Head of caudate nucleus (tissue), 42 donors: ENCODE results near the gene TLK2.

Experiments
- DNase-seq, 42 donors: peaks; one replicate each; pipeline versions ENCODE4 v3.0.0 to v3.0.0-alpha.2; 2020 to 2021; ENCODE audit warnings: mixed read lengths in 7 of 42
- intact Hi-C: fragments of 100-400 bp; cut with DNase I; formaldehyde crosslinking; loops from one replicate; pipeline ENCODE4 v1.15.0; 2022

The TLK2 gene

DNA sequence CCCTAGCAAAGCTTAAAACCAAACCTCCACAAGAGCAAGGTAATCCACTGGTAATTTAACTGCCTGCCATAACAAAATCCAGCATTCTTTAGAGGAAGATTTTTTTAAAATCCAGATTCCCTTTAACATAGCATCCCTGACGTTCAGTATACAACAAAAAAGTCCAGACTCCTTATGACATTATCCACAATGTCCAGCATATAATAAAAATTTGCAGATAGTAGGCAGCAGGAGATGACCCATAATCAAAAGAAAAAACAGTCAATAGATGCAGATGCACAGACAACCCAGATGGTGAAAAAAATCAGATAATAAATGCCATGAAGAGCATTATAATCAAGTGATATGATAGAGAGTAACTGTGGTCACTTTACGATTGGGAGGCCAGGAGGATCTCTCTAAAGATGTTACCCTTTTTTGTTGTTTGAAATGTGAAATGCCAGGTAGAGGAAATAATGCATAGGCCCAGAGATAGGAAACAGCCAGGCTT lies 182.0 kb downstream of the TLK2 start:
- no peak for DNase-seq

DNA sequence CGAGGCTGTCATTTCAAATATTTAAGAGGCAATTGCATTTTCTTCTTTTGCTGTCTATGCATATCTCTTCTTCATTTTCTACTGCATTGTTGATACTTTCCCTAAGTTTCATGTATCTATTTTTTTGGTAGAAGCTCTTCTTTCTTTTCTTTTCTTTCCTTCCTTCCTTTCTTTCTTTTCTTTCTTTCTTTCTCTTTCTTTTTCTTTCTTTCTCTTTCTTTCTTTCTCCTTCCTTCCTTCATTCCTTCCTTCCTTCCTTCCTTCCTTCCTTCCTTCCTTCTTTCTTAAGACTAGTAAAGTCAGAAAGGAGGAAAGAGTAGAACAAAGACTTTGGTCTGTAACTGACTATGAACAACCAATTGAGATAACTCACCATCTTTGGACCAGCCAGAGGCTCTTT lies 182.7 kb downstream of the TLK2 start:
- no peak for DNase-seq
- intact Hi-C loops = no loop called here

More for the DNA sequence above, 182.0 kb downstream of the TLK2 start:
- intact Hi-C loops = no loop called here

DNA sequence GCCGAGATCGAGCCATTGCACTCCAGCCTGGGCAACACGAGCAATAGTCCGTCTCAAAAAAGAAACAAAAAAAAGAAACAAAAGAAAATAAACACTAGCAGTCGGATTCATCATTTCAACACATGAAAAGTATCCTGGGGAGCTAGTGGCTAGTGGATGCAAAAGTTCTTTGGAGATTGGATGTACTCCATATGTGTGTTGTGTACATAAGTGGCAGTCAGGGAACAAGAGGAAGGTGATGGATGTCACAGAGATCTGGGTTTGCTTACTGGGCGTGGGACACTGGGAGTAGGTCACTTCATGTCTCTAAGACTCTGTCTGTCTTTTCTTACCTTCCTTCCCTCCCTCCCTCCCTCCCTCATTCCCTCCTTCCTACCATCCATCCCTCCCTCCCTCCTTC lies 184.2 kb downstream of the TLK2 start:
- DNase-seq = no peak
- intact Hi-C loops = no loop called here
